Stimulated activated CD4-positive, alpha-beta T cell treated with anti-CD3 and anti-CD28 coated beads, Interleukin-2, amount 100 ng/mL, for 4 hours (primary cell): ENCODE data around the gene ABCA13.
"Not testable (repeated sequence)": the region's sequence is repeated elsewhere in the genome, so short reads cannot be mapped to it uniquely, and the experiment has no call there.

Experiments
- DNase-seq: peaks from one replicate; pipeline ENCODE4 v3.0.0-alpha.2; 2020; ENCODE audit warnings: low read depth

The ABCA13 gene, protein sequence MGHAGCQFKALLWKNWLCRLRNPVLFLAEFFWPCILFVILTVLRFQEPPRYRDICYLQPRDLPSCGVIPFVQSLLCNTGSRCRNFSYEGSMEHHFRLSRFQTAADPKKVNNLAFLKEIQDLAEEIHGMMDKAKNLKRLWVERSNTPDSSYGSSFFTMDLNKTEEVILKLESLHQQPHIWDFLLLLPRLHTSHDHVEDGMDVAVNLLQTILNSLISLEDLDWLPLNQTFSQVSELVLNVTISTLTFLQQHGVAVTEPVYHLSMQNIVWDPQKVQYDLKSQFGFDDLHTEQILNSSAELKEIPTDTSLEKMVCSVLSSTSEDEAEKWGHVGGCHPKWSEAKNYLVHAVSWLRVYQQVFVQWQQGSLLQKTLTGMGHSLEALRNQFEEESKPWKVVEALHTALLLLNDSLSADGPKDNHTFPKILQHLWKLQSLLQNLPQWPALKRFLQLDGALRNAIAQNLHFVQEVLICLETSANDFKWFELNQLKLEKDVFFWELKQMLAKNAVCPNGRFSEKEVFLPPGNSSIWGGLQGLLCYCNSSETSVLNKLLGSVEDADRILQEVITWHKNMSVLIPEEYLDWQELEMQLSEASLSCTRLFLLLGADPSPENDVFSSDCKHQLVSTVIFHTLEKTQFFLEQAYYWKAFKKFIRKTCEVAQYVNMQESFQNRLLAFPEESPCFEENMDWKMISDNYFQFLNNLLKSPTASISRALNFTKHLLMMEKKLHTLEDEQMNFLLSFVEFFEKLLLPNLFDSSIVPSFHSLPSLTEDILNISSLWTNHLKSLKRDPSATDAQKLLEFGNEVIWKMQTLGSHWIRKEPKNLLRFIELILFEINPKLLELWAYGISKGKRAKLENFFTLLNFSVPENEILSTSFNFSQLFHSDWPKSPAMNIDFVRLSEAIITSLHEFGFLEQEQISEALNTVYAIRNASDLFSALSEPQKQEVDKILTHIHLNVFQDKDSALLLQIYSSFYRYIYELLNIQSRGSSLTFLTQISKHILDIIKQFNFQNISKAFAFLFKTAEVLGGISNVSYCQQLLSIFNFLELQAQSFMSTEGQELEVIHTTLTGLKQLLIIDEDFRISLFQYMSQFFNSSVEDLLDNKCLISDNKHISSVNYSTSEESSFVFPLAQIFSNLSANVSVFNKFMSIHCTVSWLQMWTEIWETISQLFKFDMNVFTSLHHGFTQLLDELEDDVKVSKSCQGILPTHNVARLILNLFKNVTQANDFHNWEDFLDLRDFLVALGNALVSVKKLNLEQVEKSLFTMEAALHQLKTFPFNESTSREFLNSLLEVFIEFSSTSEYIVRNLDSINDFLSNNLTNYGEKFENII (N-terminal part only)

DNA sequence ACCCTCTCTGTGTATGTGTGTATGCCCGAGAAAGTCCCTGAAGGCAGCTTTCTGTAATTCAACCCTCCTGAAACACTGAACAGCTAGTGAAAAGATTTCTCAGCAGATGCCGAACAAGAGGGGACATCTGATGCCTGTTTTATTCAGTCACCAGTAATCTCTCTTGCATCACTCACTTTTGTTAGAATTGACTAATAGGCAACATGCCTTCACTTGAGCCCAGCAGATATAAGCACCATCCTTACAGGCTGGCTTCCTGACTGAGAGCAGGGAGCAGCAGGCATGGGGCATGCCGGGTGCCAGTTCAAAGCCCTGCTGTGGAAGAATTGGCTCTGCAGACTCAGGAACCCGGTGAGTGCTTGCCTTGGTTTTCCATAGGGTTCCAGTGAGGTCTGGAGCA, at the start of gene ABCA13:
ABCA13 (plus strand) TSS at position 257 of the 400 bp plus-strand sequence; CDS start at position 283, 26 bp downstream.
- DNase-seq = no peak

DNA sequence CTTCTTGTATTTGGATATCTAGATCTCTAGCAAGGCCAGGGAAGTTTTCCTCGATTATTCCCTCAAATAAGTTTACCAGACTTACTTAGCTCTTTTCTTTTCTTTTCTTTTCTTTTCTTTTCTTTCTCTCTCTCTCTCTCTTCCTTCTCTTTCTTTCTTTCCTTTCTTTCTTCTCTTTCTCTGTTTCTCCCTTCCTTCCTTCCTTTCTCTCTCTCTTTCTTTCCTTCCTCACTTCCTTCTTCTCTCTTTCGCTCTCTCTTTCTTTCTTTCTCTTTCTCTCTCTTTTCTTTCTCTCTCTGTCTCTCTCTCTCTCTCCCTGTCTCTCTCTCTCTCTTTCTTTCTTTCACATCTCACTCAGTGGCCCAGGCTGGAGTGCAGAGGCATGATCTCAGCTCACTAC, 45.2 kb upstream of the ABCA13 start:
- no peak for DNase-seq

DNA sequence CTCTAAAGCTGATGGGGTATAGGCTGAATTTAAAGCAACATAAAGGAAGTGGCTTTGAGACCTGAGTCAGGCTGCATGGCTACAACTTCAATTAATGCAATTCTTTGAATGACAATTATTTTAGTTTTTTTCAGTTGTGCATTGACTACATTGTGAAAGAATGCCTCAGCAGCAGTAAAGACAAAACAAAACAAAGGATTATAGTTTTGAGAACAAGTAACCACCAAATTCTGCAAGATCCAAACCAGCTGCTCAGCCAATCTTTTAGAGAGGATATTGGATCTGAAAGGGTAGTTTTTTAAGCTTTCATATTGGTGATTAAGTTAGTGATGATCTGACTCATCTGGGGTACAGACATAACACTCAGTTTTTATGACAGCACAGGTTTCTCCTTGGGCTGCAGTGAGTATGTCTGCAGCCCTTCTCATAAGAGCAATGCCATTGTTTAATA, 40.6 kb upstream of the ABCA13 start:
- DNase-seq = no peak

DNA sequence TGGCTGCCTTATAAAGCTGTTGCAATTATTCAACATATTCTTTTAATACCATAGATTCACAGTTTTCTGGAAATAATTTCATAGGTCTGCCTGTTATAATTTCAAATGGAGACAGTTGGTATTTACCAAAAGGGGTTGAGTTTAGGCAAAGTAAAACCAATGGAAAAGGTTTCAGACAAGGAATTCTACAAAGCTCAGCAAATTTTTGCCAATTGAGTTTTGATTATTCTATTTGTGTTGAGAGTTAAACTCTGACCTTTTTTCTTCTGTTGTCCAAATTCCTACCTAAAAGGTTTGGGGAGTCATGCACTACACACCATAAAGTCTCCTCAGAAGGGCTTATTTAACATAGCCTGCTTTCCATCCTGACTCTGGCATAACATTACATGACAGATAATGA, 38.5 kb upstream of the ABCA13 start:
- no peak for DNase-seq

DNA sequence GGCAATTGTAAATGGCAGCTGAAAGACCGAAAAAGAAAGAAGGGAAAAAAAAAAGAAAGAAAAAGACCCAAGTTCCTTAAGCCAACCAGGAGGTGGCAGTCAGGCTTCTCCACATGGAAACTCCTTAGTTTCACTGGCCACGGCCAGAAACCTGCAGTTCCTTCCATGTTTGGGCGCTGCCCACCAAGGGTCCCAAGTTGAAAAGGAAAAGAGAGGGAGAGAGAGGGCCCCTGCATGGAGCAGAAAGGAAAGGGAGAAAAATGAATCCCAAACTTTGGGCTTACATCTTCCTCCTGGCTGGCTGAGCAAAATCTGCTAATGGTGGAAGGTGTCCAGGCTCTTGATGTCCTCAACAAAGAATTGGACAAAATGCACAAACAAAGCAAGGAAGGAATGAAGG, 31.8 kb upstream of the ABCA13 start:
- no peak for DNase-seq

DNA sequence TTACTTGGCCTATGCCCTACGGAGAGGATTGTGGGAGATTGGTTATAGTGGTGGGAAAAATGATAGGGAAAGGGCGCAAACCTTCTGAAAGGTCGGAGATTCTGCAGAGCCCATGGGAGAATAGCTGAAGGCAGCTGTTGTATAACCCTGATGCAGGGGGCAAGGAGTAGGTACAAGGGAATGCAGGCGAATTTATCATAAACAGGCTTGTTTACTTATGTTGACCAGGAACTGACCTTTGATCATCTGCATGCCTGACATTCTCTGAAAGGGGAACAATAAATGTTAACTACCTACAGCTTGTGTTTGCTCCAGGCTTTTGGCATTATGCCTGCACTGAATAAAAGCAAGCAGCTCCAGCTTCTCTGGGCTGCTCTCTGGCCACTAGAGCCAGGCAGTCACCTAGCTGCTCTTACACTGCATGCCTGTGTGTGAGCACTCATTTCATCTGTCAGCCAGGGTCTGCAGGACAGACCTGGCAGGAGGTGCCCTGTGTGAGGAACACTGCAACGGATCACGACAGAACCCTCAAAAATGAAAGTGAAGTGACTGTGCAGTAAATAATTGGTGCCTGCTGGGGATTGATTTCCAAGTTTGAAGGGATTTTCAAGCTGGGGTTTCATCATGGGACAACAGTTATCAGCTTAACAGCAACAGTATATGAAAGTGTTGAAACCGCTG, 31.1 kb upstream of the ABCA13 start:
- DNase-seq = no peak

DNA sequence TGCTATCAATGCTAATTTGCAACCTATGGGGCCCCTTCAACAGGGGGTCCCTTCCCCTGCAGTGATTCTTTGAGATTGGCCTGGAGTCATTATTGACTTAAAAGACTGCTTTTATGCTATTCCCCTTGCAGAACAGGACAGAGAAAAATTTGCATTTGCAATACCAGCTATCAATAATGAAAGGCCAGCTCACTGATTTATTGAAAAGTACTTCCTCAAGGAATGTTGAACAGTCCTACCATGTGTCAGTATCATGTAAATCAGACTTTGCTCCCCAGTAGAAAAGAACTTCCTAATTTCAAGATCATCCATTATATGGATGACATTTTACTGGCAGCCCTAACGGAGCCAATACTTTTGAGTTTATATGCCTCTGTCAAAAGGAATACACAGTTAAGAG, 29.7 kb upstream of the ABCA13 start:
- no peak for DNase-seq

DNA sequence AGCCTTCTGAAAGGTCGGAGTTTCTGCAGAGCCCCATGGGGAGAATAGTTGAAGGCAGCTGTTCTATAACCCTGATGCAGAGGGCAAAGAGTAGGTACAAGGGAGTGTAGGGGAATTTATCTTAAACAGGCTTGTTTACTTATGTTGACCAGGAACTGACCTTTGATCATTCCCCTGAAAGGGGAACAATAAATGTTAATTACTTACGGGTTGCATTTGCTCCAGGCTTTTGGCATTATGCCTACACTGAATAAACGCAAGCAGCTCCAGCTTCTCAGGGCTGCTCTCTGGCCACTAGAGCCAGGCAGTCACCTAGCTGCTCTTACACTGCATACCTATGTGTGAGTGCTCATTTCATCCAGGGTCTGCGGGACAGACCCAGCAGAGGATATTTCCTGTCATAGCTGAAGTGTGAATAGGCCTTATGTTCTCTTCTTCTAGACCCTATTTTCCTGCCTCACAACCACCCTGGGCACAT, 26.9 kb upstream of the ABCA13 start:
- no peak for DNase-seq

DNA sequence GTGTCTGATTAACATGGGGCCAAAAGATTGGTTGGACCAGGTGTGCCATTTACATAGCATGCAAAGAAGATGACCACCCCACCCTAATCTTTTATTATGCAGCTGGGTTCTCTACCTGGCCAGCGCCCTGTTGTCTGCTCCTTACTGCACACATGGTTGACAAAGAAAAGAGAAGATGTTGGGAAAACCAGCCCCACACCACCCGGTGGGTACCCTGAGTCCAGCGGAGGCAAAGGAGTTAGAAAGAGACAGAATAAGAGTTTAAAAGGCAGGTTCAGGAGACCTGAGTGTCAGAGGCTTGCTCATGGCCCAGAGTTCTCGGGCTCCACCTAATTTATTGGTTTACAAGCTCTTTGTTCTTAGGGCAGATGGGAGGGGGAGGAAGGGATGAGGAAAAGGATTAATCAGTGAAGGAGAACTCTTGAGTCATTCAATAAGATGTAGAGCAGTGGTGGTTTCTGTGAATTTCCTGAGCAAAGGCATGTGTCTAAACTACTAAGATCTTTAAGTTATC, 24.1 kb upstream of the ABCA13 start:
- DNase-seq = no peak

DNA sequence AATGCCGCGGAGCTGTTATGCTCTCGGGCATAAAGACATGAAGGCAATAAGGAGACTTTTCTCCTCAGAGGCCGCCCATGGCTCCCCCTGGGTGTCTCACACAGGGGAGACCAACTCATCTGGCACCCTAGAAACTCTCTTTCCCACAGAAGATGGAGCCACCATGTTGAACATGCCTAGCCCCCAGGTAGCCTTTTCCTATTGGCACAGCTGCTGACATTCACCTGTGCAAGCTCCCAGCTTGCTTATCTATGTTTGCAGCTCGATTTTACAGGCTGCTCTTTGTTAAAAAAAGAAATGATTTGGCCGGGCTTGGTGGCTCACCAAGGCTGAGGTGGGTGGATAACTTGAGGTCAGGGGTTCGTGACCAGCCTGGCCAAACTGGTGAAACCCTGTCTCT, 23.6 kb upstream of the ABCA13 start:
- not testable (repeated sequence) for DNase-seq

DNA sequence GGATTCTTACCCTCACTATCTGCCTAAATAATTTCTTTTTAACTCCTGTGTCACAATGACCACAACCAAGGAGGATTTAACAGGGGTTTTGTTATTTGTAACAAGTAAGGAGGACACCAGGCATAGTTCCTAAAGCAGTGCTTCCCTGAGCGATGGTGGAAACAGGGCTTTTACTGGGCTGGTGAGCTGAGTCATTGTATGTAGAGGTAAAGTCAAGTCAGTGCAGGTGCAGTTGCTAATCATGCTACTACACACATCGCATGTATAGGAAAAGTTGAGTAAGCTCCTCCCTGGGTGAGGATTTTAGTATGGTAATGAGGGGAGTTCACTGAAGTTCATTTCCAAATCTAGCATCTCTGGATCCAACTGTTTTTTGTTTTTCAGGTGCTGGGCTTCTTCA, 22.9 kb upstream of the ABCA13 start:
- no peak for DNase-seq

DNA sequence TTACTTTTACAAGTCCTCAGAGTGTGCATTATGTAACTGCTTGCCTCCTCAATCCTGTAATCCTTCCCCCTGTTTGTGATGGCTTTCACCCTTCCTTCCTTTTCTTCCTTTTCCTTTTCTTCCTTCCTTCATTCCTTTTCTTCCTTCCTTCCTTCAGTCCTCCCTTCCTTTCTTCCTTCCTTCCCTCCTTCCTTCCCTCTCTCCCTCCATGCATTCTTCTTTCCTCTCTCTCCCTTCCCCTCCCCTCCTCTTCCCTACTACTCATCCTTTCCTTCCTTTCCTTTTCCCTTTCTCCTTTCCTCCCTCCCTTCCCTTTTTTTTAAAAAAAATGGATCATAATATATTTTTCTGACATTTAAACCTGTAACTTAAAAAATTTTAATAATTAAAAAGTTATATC, 22.2 kb upstream of the ABCA13 start:
- DNase-seq = no peak

DNA sequence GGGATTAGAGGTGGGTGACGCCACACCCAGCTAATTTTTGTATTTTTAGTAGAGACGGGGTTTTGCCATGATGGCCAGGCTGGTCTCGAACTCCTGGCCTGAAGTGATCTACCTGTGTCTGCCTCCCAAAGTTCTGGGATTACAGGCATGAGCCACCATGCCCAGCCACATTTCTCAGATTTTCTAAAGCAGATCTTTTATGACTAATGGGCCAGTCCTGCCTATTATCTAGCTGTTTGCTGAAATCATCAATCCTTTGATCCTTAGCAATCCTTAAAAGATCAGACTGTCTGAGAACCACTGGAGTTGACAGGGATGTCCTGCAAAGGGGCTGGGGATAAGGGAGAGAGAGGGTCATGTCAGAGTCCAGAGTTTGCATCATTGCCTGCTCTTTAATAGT, 21.2 kb upstream of the ABCA13 start:
- DNase-seq = no peak

DNA sequence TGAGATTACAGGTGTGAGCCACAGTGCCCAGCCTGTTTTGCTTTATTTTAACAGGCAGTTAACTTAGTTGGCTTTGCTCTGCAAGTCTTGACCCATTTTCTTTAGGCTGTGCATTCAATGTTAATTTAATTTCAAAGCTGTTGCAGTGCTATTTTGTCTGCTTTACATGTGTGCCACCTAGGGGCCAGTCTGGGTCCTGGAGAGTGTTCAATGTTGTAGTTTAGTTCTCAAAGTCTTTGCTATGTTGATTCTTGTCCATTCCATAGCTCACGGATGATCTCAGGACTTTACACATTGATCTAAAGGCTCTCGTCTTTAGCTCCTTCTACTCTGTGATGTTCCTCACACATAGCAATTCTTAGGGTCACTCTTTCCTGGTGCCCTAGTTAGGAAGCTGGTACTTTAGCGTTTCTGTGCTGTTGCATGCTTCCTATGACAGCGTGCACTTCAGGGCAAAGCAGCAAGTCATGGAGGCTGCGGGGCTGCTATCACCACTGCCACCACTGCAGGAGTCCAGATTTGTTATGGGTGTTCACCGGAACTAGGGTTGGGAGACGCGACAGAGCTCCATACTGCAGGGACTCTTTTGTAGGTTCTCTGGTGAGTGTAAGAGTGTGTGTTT, 16.4 kb upstream of the ABCA13 start:
- peak; percentile 5 for DNase-seq

DNA sequence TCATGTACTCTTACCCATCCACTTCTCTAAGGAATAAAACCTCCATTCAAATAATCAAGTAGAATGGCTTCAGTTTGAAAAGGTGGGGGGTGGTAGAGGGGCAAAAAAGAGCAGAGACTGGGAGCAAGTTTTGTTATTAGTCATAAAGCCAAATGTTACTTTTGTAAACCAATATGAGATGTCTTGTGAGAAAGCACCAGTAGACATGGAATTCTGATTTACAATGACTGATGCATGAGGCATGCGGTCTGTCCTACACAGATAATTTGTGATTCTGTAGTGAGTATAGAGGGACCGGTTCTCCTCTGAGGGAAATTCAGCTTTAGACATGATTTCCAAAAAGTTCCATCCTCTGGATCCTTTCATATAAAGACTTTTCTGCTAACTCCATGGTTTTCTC, 12.9 kb upstream of the ABCA13 start:
- no peak for DNase-seq

DNA sequence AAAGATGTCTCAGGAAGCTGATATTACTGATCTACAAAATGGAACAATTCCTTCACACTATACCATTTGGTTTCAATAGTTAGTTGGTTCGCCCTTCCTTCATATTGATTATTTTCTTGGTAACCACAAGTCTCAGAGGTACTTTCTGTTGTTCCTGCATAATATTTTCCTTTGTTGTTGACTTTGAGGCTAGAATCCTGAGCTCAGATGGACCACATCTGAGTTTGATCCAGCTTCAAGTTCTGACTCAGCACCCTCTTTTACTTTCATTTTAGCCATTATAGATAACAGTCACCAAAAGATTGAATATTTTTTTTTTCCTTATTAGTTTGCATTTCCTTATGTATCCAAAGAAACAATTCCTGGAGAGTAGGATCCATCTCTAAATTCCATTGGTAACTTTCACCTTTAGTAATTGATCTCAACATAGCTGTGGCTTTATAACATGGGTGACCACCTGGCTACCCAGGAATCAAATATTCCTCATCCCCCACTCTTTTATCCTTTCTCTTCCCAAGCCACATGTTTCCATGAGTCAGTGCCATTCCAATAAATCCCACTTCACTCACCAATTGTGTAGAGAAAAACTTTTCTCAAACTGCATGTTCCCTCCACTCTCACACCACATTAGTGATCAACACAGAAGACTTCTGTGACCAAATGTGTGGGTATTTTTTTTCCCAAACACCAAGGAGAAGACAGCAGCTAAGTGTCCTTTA, 9.7 kb upstream of the ABCA13 start:
- DNase-seq = no peak

DNA sequence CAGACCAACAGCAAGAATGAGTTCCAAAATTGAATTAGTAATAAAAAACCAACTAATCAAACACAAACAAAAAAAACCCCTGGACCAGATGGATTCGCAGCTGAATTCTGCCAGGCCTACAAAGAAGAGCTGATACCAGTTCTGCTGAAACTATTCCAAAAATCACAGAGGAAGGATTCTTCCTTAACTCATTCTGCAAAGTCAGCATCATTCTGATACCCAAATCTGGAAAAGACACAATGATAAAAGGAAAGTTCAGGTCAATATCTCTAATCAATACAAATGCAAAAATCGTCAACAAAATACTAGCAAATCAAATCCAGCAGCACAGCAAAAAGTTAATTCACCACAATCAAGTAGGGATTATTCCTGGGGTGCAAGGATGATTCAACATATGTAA, 6.1 kb upstream of the ABCA13 start:
- DNase-seq = no peak

DNA sequence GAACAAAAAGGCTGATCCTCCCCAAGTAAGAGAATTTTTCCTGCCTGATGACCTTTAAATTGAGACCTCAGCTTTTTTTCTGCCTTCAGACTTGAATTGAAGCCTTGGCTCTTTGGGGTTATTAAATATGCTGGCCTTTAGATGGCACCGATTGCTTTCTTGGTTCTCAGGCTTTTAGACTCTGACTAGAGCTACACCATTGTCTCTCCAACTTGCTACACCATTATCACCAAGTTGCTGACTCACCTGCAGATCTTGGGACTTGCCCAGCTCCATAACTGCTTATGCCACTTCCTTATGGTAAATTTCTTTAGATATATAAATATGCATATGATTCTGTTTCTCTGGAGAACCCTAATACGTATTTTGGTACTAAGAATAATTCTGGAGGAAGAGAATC, 3.1 kb upstream of the ABCA13 start:
- DNase-seq = no peak

DNA sequence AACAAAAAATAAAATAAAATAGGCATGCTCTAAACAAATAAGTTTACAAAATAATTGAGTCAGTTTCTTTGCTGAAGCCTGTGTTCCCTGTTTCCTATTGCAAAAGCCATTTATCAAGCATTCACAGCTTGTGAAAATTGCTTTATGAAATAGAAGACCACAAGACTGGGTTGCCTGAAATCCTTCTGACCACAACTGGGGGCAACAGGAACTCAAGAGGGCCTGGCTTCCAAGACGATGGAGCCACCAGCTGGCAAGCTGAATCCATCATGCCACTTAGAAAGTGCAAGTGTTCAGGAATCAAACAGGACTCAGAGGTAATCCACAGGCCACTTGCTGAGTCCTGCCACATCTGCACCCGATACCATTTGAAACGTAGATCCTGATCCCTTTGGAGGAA, 752 bp upstream of the ABCA13 start:
- DNase-seq = no peak

DNA sequence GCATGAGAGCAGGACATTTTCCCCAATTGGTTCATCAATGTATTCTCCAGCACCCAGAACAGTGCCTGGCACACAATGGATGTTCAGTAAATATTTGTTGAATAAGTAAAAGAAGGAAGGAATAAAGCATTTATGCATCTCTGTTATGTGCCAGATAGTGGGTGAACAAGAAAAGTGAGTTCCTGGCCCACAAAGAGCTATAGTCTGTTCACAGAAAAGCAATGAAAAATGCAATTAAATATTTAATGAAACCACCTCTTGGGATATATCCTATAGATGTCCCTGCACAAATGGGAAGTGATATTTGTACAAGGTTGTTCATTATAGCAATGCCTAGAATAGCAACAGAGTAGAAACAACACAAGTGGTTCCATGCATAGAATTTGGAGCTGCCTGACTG, 2.1 kb downstream of the ABCA13 start:
- no peak for DNase-seq
